Measurements from ENCODE around the gene IHH. TPM values are rescaled to one million over a fixed set of nuclear protein-coding genes. Genes with fewer than 3 reads are reported as not detected.

IHH gene
- total RNA-seq = 0.18 to 0.62 TPM (median 0.38 TPM) in 3 replicates

- peak within 1 kb of the TSS; percentile 22 for H3K4me3 Mint-ChIP-seq
Measured at GRCh38 chr2:219060821-219061791, at the start of gene IHH. Gene IHH, minus strand, starts transcription at chr2:219060921. Its CDS starts 454 bp downstream, at chr2:219060467.

DNA sequence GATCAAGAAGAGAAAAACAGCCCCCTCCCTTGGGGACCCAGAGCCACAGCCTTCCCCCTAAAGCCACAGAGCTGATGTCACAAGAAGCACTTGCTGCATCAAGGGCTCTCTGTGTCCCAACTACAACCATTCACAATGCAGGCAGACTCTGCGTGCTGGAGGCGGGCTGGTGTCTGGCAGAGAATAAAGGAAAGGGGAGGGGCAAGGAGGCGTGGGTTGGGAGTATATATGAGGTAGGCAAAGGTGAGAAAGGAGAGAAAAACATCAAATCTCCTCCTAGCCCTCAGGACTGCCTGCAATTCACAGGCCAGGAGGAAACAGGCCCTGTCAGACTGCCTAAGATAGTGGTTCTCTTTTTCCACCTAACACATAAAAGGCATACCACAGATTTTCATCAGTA is 48.8 kb upstream of the IHH start:
- TF ChIP-seq CTCF (IDR thresholded peaks at IDR 0.05; ENCODE audit: unreplicated experiment) = no peak
- Mint-ChIP-seq H3K9me3 (no peaks in the 10 kb centered on the region), H3K27me3 (ENCODE audit: low read depth) (no peaks in the 10 kb centered on the region), H3K4me3 (no peak overlapping the region), H3K36me3 (no peaks in the 10 kb centered on the region), H3K27ac (no peak overlapping the region), H3K4me1 (no peaks in the 10 kb centered on the region)
- no peak for DNase-seq (ENCODE audit: low spot score in 2 of 2, unreplicated experiment in 2 of 2)

More at GRCh38 chr2:219060821-219061791, at the start of gene IHH:
- no peak within 1 kb of the TSS for H3K27ac Mint-ChIP-seq
- no peak for DNase-seq (ENCODE audit: low spot score in 2 of 2, unreplicated experiment in 2 of 2)
- H3K9me3 Mint-ChIP-seq = no peaks in the 10 kb centered on the region
- no peak for TF ChIP-seq CTCF (IDR thresholded peaks at IDR 0.05; ENCODE audit: unreplicated experiment)
- H3K4me1 Mint-ChIP-seq = peaks cover 8% of the 10 kb centered on the region
- no peaks in the 10 kb centered on the region for H3K36me3 Mint-ChIP-seq
- H3K27me3 Mint-ChIP-seq (ENCODE audit: low read depth) = peaks cover 92% of the 10 kb centered on the region

DNA sequence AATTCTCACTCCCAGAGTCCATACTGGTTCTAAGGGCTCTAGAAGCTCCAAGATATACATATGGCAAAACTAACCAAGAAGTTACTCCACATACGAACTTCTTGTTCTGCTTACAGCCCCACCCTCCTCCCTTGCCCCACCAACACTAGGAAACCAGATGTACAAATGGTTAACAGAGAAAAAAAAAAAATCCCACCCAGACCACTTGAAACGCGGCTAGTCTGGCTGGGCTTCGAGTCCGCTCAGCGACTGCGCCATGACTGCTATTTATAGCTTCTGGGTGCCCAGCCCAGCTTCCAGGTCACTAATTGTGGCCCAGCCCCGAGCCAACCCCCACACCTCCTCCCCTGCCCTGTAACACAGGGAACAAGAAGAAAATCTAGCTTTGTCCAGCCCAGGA is 47.0 kb upstream of the IHH start:
- Mint-ChIP-seq H3K27ac (no peak overlapping the region), H3K27me3 (ENCODE audit: low read depth) (no peaks in the 10 kb centered on the region), H3K9me3 (no peaks in the 10 kb centered on the region), H3K4me3 (no peak overlapping the region), H3K4me1 (no peaks in the 10 kb centered on the region), H3K36me3 (no peaks in the 10 kb centered on the region)
- no peak for DNase-seq (ENCODE audit: low spot score in 2 of 2, unreplicated experiment in 2 of 2)
- no peak for TF ChIP-seq CTCF (IDR thresholded peaks at IDR 0.05; ENCODE audit: unreplicated experiment)

DNA sequence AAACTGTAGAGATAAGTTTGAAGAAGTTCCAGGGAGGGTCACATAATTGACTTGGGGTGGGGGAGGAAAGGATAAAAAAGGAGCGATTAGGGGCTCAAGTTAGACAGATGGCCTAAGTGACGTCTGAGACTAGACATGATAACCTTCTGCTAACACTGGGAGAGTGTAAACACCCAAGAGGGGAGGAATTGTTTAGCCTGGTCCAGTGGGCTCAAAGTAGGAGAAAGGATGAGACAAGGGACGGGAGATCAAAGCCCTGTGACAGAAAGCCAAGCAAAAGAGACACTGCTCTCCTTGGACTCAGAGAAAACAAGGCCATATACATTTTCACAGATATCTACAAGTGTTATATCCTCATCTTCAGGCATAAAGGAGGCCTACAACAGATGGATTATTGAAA is 45.5 kb upstream of the IHH start:
- H3K9me3 Mint-ChIP-seq = no peaks in the 10 kb centered on the region
- no peak overlapping the region for H3K27ac Mint-ChIP-seq
- DNase-seq (ENCODE audit: low spot score in 2 of 2, unreplicated experiment in 2 of 2) = no peak
- no peak overlapping the region for H3K4me3 Mint-ChIP-seq
- no peaks in the 10 kb centered on the region for H3K36me3 Mint-ChIP-seq
- H3K27me3 Mint-ChIP-seq (ENCODE audit: low read depth) = no peaks in the 10 kb centered on the region
- H3K4me1 Mint-ChIP-seq = no peaks in the 10 kb centered on the region
- TF ChIP-seq CTCF (IDR thresholded peaks at IDR 0.05; ENCODE audit: unreplicated experiment) = no peak

DNA sequence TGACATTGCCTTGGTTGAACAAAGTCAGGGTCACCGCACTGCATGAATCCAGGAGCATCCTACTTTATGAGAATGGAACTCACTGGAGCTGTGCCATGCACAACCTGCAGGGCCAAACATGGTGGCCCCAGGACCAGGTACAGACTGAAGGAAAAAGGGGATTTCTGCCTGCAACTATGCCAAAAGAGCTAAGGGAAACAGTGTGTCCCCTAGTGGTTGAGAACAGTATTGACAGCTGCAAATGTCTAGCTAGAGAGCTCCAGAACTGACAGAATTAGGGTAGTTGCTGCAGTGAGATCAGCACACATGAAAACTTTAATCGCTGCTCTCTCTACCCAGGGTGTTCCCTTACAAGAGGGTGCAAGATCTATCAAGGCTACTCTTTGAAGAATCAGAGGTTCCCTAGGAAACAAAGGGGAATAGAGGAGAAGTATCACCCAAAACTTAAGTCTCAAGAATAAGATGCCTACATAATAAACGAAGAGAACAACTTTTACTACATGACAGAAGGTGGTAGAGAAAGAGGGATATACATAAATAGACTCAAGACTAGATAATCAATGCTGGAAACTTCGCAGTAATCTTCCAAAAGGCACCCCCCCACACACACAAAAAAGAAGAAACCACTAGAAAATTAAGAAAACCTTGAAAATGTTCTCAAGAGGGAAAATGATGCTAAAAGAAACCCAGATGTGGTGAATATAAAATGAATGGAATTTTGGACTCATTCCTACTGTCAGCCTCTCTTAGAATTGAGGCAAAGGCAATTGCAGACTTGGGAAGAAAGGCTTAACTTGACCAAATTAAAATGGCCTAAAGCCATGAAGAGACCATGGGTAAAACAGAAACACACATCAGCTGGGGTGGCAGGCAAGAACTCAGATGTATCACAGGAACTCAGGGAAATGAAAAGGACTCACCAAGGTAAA is 43.6 kb upstream of the IHH start:
- no peak for DNase-seq (ENCODE audit: low spot score in 2 of 2, unreplicated experiment in 2 of 2)
- Mint-ChIP-seq H3K27ac (no peak overlapping the region), H3K9me3 (no peaks in the 10 kb centered on the region), H3K27me3 (ENCODE audit: low read depth) (no peaks in the 10 kb centered on the region), H3K4me1 (no peaks in the 10 kb centered on the region), H3K36me3 (no peaks in the 10 kb centered on the region), H3K4me3 (no peak overlapping the region)
- peak; percentile 89 for TF ChIP-seq CTCF (IDR thresholded peaks at IDR 0.05; ENCODE audit: unreplicated experiment)
